CD14-positive monocyte (primary cell): ENCODE measurements around the gene MRPS2. TPM values are rescaled to one million over a fixed set of nuclear protein-coding genes. Genes with fewer than 3 reads are reported as not detected.

Experiments used
- DNase-seq, 3 donors: peaks; one replicate each; pipeline ENCODE4 v3.0.0-alpha.2; 2011 to 2022
- H2AFZ ChIP-seq: 2 replicates; pipeline ENCODE4 v1.6.0; 2012; ENCODE audit warnings: mild to moderate bottlenecking, low read depth, low read length, inconsistent platforms; ENCODE audit not compliant: insufficient read depth, poor library complexity, severe bottlenecking
- H3K27ac ChIP-seq, 2 donors: 1 replicate in 1 of 2; 2 replicates in 1 of 2; pipeline ENCODE4 v1.5.1; 2012 to 2013; ENCODE audit warnings: low read length in 2 of 2, control low read depth in 1 of 2, inconsistent platforms in 1 of 2, low read depth in 1 of 2, mild to moderate bottlenecking in 1 of 2
- H3K27me3 ChIP-seq, 2 donors: one replicate each; pipeline versions ENCODE4 v1.6.0 to v1.6.1; 2011 to 2013; ENCODE audit warnings: low read length in 2 of 2; ENCODE audit not compliant: control insufficient read depth in 2 of 2, insufficient read depth in 2 of 2
- H3K36me3 ChIP-seq, 2 donors: replicated peaks in 1 of 2; 1 replicate in 1 of 2; 2 replicates in 1 of 2; pipeline versions ENCODE4 v1.5.1 to v1.6.1; 2012 to 2013; ENCODE audit warnings: low read length in 2 of 2, control low read depth in 1 of 2, inconsistent platforms in 1 of 2, mild to moderate bottlenecking in 1 of 2; ENCODE audit not compliant: insufficient read depth in 2 of 2, control insufficient read depth in 1 of 2
- H3K4me1 ChIP-seq, 2 donors: 1 replicate in 1 of 2; 2 replicates in 1 of 2; pipeline versions ENCODE4 v1.5.1 to v1.6.1; 2012 to 2013; ENCODE audit warnings: low read length in 2 of 2, control low read depth in 1 of 2, inconsistent platforms in 1 of 2, mild to moderate bottlenecking in 1 of 2, moderate library complexity in 1 of 2; ENCODE audit not compliant: insufficient read depth in 2 of 2, control insufficient read depth in 1 of 2
- H3K4me2 ChIP-seq: replicated peaks from 2 replicates; pipeline ENCODE3; 2012; ENCODE audit warnings: low read length, moderate library complexity, mild to moderate bottlenecking; ENCODE audit not compliant: poor library complexity, severe bottlenecking; ENCODE audit errors: extremely low read depth
- H3K4me3 ChIP-seq, 3 experiments: fragments of 200-600 bp in 1 of 3; sonication (generic) in 1 of 3; replicated peaks in 1 of 3; 1 replicate in 2 of 3; 2 replicates in 1 of 3; pipeline ENCODE4 v1.5.1; 2011 to 2013; ENCODE audit warnings: low read length in 3 of 3, mild to moderate bottlenecking in 3 of 3, control low read depth in 2 of 3, low read depth in 2 of 3, inconsistent platforms in 1 of 3, moderate library complexity in 1 of 3
- H3K79me2 ChIP-seq: 2 replicates; pipeline ENCODE4 v1.6.0; 2012; ENCODE audit warnings: mild to moderate bottlenecking, control low read depth, inconsistent platforms, low read length, moderate library complexity; ENCODE audit not compliant: insufficient read depth
- H3K9ac ChIP-seq: 2 replicates; pipeline ENCODE4 v1.6.0; 2017; ENCODE audit warnings: low read length, mild to moderate bottlenecking; ENCODE audit not compliant: insufficient read depth, poor library complexity, severe bottlenecking
- H3K9me3 ChIP-seq, 2 donors: replicated peaks in 1 of 2; 1 replicate in 1 of 2; 2 replicates in 1 of 2; pipeline versions ENCODE4 v1.5.1 to v1.6.1; 2012 to 2013; ENCODE audit warnings: low read length in 2 of 2, control low read depth in 1 of 2; ENCODE audit not compliant: control insufficient read depth in 1 of 2, insufficient read depth in 1 of 2
- H4K20me1 ChIP-seq: 2 replicates; pipeline ENCODE4 v1.6.0; 2012; ENCODE audit warnings: mild to moderate bottlenecking, low read length, control low read depth, moderate library complexity; ENCODE audit not compliant: insufficient read depth
- H3K27ac Mint-ChIP-seq, 7 donors: one replicate each; pipeline ENCODE4 v1.8.0; 2020; ENCODE audit warnings: mild to moderate bottlenecking in 7 of 7, mixed read lengths in 7 of 7, moderate library complexity in 6 of 7, inconsistent platforms in 2 of 7
- H3K27me3 Mint-ChIP-seq, 3 donors: one replicate each; pipeline ENCODE4 v1.8.0; 2021 to 2022; ENCODE audit warnings: low read depth in 3 of 3, mild to moderate bottlenecking in 3 of 3, mixed read lengths in 3 of 3, moderate library complexity in 3 of 3, inconsistent platforms in 1 of 3
- H3K36me3 Mint-ChIP-seq, 2 donors: one replicate each; pipeline ENCODE4 v1.8.0; 2020; ENCODE audit warnings: mixed read lengths in 2 of 2, inconsistent platforms in 1 of 2, mild to moderate bottlenecking in 1 of 2
- H3K4me1 Mint-ChIP-seq: one replicate; pipeline ENCODE4 v1.8.0; 2020; ENCODE audit warnings: mild to moderate bottlenecking, mixed read lengths
- H3K4me3 Mint-ChIP-seq, 2 donors: one replicate each; pipeline ENCODE4 v1.8.0; 2020; ENCODE audit warnings: mild to moderate bottlenecking in 2 of 2, mixed read lengths in 2 of 2, moderate library complexity in 1 of 2
- H3K9me3 Mint-ChIP-seq, 7 donors: one replicate each; pipeline ENCODE4 v1.8.0; 2020 to 2022; ENCODE audit warnings: mixed read lengths in 7 of 7, mild to moderate bottlenecking in 6 of 7, moderate library complexity in 6 of 7, inconsistent platforms in 2 of 7
- CTCF ChIP-seq: fragments of 200-600 bp; IDR thresholded peaks from one replicate; pipeline ENCODE4 v1.8.0; 2022; ENCODE audit warnings: antibody characterized with exemption, mild to moderate bottlenecking
- WGBS: methylation state at CpG from one replicate; pipeline ENCODE4 v1.1.5; 2013; ENCODE audit warnings: missing lambda C conversion rate; ENCODE audit not compliant: insufficient coverage; 5-methylcytosine and 5-hydroxymethylcytosine counted together
- intact Hi-C, 2 donors: fragments of 100-400 bp; cut with micrococcal nuclease; formaldehyde crosslinking; loops; one replicate each; pipeline versions ENCODE4 v1.15.0 to v1.15.1; 2023
- polyA plus RNA-seq, 3 donors: library from polyadenylated mRNA; depleted of rRNA in 1 of 3; unstranded in 2 of 3; stranded (reverse) in 1 of 3; fragments of 300-500 nt in 2 of 3; fragments of >200 nt in 1 of 3; fragmentation: Illumina TruSeq in 2 of 3; gene quantifications; 1 replicate in 2 of 3; 2 replicates in 1 of 3; pipeline ENCODE4 v1.2.3, GENCODE V29; 2012 to 2021

The MRPS2 gene
- polyA plus RNA-seq, 3 donors, result 27.9 to 54.4 (median 30.2) TPM

DNA sequence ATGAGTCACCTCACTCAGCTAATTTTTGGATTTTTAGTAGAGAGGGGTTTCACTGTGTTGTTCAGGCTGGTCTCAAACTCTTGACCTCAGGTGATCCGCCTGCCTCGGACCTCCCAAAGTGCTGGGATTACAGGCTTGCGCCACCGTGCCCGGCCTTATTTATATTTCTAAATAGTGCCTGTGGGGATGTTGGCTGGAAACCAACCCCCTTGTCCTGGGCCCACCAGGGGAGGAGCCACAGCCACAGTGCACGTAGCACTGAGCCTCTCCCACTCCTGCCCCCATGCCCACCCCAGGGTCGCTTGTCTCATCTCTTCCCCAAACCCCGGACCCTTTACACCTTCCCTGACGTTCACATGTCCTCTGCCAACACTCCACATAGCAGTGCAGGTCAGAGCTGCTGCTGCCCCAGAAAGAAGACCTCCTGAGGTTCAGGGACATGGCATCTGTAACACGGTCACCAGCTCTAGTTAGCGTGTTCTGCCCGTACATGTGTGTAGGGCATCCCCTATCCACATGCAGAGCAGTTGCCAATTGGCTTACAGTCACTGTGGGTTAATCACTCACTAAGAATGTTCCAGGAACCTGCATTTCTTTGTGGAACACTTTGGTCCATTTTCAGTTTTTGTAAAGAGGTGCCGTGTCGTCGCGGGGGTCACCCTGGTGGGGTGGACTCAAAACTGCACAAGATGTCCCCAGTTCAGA is 10.2 kb upstream of the MRPS2 start:
- Mint-ChIP-seq H3K9me3 (no peaks in the 10 kb centered on the region), H3K4me1 (no peaks in the 10 kb centered on the region), H3K27ac (no peak overlapping the region), H3K4me3 (no peak overlapping the region), H3K27me3 (peaks cover 0 to 2% (median 0%) of the 10 kb centered on the region in 3 donors), H3K36me3 (peaks cover 14 to 29% of the 10 kb centered on the region in 2 donors)
- WGBS, result 89% methylated on average over 11 of the region's 16 CpGs
- Histone ChIP-seq H3K9me3 (no peaks in the 10 kb centered on the region), H3K36me3 (peaks cover 14 to 22% of the 10 kb centered on the region in 2 donors), H3K4me1 (no peaks in the 10 kb centered on the region), H3K9ac (no peak overlapping the region), H4K20me1 (no peaks in the 10 kb centered on the region), H2AFZ (no peak overlapping the region), H3K27ac (no peak overlapping the region), H3K79me2 (no peaks in the 10 kb centered on the region), H3K4me2 (no peak overlapping the region), H3K4me3 (no peak overlapping the region), H3K27me3 (no peaks in the 10 kb centered on the region)
- intact Hi-C loops, result no loop called here
- no peak for TF ChIP-seq CTCF
- DNase-seq, result no peak

DNA sequence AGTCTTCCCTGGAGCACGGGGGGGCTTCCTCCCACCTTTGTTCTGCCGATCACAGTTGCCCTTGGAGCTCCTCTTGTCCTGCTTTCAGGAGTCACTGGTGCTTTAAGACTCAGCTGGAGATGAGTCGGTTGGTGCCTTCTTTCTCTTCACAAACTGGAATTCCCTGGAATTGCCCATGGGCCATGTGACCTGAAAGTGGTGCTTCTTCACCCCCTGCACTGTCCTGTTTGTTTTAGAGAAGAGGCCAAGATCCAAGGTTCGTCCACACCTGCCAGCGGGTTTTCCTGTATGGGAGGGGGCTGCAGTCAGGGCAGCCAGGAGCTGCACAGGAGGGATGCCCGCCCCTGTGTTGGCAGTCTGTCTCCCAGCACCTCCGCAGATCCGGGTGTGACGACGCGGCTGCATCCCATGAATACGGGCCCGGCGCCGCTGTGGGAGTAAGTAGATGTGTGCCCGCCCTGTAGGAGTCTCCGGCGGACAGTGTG is 9.5 kb upstream of the MRPS2 start:
- Histone ChIP-seq H3K27me3 (no peaks in the 10 kb centered on the region), H2AFZ (no peak overlapping the region), H3K36me3 (peaks cover 8 to 15% of the 10 kb centered on the region in 2 donors), H3K4me3 (no peak overlapping the region), H3K79me2 (no peaks in the 10 kb centered on the region), H3K27ac (no peak overlapping the region), H3K9me3 (no peaks in the 10 kb centered on the region), H3K4me2 (no peak overlapping the region), H3K4me1 (no peaks in the 10 kb centered on the region), H3K9ac (no peak overlapping the region), H4K20me1 (no peaks in the 10 kb centered on the region)
- TF ChIP-seq CTCF, result no peak
- no peak overlapping the region for H3K27ac Mint-ChIP-seq
- no peak for DNase-seq
- peaks cover 0 to 2% (median 0%) of the 10 kb centered on the region in 7 donors for H3K9me3 Mint-ChIP-seq
- peaks cover 9 to 22% of the 10 kb centered on the region in 2 donors for H3K36me3 Mint-ChIP-seq
- WGBS, result 92% methylated on average over 18 of the region's 18 CpGs
- H3K4me3 Mint-ChIP-seq, result no peak overlapping the region
- no peaks in the 10 kb centered on the region for H3K27me3 Mint-ChIP-seq
- H3K4me1 Mint-ChIP-seq, result no peaks in the 10 kb centered on the region
- intact Hi-C loops, result no loop called here
